ENCODE measurements around the gene COX10.

DNA sequence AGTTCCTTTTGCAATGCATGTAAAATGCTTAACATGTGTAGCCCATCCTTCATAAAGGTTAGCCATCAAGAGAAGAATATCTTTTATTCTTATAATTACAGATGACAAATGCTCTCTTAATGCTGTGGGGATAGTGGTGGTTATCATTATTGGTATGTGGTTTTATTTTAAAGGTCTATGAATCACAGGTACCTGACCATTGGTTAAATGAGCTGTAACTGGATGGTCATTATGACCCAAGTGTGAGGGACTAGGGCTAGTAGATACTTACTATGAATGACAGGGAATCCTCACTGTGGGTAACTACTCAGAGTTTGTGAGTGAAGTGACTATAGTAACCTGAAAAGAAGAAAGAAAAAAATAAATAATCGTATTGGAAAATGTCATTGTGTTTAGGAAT is 88.5 kb downstream of the COX10 start:
- TF ChIP-seq, protein P1, sequence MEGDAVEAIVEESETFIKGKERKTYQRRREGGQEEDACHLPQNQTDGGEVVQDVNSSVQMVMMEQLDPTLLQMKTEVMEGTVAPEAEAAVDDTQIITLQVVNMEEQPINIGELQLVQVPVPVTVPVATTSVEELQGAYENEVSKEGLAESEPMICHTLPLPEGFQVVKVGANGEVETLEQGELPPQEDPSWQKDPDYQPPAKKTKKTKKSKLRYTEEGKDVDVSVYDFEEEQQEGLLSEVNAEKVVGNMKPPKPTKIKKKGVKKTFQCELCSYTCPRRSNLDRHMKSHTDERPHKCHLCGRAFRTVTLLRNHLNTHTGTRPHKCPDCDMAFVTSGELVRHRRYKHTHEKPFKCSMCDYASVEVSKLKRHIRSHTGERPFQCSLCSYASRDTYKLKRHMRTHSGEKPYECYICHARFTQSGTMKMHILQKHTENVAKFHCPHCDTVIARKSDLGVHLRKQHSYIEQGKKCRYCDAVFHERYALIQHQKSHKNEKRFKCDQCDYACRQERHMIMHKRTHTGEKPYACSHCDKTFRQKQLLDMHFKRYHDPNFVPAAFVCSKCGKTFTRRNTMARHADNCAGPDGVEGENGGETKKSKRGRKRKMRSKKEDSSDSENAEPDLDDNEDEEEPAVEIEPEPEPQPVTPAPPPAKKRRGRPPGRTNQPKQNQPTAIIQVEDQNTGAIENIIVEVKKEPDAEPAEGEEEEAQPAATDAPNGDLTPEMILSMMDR (IDR thresholded peaks at IDR 0.05 in 8 of 11, conservative IDR thresholded peaks at IDR 0.05 in 3 of 11) = no peak
- no peak for TF ChIP-seq POLR2A (IDR thresholded peaks at IDR 0.05)

All from spleen (tissue), 7 donors.